HG03378 (cell line): Measurements from ENCODE around the gene SGTA.

ENCODE experiments used
- ATAC-seq: cut with Tn5 transposase; IDR thresholded peaks from one replicate; pipeline ENCODE4 v1.9.1; 2021; ENCODE audit warnings: mild to moderate bottlenecking, moderate library complexity; ENCODE audit not compliant: unreplicated experiment

The SGTA gene

DNA sequence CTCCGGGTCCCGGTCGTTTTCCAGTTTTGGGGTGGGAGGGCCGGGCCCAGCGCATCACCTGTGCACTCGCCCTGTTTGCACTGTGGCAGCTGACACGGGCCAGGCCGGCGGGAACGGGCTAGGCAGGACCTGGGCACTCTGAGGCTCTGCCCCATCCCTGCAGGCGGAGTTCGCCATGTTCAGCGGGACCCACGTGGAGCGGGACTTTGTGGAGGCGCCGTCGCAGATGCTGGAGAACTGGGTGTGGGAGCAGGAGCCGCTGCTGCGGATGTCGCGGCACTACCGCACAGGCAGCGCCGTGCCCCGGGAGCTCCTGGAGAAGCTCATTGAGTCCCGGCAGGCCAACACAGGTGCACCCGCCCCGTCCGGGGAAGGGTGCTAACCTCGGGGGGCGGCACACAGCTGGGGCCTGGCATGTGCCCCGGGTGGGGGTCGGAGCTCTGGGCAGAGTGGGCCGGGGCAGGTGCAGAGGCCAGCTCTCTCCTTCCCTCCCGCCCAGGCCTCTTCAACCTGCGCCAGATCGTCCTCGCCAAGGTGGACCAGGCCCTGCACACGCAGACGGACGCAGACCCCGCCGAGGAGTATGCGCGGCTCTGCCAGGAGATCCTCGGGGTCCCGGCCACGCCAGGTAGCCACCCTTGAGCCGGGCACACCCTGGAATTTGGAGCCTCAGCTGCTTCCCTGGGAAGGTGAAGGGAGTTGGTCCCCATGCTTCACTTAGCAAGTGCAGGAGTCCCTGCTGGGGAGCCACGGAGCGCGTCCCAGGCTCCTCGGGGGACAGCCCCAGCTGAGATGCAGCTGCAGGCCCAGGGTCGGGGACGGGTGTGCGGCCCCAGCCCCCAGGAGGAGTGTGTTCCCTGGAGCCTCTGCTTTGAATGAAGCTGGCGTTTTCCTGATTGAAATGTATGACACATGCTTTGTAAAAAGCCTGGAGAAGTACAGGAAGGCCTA lies 27.3 kb upstream of the SGTA start:
- ATAC-seq, result no peak

DNA sequence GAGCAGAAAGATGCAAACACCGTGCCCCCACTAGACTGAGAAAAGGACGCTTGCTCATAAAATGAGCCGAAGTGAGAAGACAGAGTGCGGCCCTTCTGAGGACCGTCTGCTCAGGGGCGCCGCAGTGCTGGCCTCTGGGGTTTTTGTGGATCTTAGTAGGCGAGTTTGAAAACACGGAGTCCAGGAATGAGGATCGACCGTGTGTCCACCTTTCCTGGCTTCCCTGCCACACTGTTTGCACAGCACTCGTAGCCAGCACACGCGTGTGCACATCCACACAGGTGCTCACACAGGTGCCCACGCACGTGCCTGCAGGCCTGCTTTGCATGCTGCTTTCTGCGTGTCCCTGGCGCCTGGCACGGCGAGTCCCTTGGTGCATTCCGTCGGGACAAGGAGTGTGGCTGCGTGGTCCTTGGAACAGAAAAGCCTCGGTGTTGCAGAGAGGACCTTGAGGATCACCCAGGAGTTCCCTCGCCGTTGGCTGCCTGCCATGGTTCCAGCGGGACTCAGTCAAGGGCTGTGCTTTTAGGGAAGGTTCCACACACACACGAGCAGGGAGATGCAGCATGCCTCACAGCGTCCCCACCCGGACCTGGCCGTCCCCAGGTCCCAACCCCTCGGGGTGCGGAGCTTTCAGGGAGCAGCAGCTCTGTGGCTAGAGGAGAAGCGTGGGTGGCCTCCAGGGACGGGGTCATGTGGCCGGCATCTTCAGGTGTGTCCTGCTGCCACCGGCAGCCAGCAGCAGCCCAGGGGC lies 26.5 kb upstream of the SGTA start:
- no peak for ATAC-seq

DNA sequence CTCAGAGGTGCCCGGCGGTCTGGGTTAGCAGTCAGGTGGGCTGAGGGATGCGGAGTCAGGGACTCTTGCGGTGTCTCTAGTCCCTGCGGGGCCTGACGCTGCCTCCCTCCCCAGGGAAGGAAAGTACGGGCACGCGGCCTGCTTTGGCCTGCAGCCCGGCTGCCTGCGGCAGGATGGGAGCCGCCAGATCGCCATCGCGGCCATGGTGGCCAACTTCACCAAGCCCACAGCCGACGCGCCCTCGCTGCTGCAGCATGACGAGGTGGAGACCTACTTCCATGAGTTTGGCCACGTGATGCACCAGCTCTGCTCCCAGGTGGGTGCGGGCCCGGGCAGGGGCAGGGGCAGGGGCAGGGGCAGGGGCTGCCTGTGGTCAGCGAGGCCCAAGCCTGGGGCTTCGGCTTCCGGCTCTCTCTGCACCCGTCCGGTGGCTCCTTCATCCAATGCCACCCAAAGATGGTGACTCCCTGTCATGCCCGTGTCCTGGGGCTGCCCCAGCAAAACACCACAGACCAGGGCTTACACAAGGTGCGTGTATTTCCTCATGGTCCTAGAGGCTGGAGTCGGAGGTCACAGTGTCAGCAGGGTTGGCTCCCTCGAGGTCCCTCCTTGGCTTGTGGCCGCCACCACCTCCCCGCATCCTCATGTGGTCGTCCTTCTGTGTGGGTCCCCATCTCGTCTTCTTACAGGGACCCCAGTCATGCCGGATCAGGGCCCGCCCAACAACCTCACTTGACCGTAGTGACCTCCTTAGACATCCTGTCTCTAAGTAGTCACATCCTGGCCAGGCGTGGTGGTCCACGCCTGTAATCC lies 25.3 kb upstream of the SGTA start:
- ATAC-seq, result no peak

DNA sequence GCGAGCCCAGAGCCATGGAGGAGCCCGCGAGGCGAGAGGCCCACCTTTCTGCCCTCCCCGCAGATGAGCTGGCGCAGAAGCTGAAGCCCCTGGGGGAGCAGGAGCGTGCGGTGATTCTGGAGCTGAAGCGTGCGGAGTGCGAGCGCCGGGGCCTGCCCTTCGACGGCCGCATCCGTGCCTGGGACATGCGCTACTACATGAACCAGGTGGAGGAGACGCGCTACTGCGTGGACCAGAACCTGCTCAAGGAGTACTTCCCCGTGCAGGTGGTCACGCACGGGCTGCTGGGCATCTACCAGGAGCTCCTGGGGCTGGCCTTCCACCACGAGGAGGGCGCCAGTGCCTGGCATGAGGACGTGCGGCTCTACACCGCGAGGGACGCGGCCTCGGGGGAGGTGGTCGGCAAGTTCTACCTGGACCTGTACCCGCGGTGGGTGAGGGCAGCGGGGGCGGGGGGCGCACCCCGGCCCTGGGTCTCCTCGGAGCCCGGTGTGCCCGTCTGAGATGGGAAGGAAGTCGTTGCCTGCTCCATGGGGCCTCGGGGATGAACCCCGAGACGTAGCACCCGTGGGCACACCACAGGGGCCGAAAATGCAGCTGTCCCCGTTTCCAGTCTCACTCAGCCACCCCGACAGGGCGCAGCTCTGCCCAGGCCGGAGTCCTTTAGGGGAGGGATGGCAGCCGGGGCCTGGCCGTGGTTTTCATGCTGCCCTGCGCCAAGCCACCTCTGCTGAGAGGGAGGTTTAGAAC lies 24.5 kb upstream of the SGTA start:
- ATAC-seq, result no peak

DNA sequence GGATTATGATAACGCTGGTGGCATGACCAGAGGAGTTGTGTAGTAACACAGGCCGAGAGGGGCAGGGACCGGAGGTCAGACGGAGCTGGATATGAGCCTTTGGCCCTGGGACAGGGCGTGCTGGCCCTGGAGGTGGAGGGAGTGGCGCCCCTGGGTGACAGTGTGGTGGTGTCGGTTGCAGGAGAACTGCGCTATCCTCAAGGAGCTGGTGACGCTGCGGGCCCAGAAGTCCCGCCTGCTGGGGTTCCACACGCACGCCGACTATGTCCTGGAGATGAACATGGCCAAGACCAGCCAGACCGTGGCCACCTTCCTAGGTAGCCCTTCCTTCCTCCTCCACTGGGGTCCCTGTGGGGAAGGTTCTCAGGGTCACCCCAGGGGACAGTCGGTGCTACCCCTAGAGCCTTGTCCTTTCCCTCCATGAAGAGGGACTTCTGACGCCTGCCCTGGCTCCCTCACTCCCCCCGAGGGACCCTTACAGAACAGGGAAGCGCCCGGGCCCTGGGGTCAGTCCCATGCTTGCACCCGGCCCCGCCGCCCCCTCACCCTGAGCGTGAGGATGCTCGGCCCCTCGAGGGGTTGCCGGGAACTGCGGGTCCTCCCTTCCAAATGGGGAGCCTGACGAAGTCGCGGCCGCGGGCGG lies 23.8 kb upstream of the SGTA start:
- no peak for ATAC-seq

DNA sequence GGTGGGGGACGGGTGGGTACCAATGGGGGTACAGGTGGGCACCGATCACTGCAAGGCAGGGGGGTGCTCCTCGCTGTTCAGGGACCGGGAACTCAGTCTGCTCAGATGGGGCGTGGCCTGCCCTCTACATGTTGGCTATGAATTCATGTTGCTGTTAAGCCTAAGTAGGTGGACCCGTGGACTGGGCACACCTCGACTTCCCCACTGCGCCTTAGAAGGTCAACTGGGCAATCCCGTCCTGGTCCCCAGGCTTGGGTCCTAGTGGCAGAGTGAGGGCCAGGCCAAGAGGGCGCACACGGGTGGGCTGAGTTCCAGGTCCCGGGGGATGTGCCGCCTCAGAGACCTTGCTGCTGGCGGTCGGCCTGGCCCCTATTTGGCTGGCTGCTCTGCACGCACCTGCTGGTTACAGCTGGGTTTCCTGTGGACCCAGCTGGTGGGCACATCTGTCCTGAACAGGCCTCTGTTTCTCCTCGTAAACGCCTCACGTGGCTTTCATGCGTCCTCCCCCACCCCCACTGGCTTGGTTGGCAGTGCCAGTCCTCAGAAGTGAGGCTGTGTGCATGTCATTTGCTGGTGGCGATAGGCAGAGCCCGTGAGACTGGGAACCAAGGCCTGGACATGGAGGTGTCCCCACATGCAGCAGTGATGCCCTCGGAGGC lies 23.0 kb upstream of the SGTA start:
- no peak for ATAC-seq

DNA sequence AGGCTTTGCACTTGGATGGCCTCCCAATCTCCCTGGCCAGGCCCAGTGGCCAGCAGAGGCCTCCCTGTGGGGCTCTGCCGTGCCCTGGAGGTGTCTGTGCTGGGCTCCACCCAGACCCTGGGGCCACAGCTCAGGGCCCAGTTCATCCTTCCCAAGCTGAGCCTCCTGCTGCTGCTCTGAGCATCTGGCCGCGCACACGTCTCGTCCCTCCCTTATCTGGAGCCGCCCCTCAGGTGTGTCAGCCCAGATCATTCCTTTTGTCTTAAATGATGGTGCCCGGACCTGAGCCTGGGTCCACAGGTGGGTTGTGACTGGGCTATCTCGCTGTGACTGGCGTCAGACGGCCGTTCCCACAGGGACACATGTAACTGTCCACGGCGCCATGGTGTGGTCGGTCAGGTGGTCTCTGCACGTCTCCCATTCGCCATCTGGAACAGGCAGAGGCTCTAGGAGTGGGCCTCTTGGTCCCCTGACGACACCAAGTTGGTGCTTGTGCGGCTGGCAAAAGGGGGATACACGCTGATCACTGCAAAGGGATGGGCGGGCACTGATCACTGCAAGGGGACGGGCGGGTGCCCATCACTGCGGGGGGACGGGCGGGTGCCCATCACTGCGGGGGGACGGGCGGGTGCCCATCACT lies 22.3 kb upstream of the SGTA start:
- ATAC-seq, result no peak

DNA sequence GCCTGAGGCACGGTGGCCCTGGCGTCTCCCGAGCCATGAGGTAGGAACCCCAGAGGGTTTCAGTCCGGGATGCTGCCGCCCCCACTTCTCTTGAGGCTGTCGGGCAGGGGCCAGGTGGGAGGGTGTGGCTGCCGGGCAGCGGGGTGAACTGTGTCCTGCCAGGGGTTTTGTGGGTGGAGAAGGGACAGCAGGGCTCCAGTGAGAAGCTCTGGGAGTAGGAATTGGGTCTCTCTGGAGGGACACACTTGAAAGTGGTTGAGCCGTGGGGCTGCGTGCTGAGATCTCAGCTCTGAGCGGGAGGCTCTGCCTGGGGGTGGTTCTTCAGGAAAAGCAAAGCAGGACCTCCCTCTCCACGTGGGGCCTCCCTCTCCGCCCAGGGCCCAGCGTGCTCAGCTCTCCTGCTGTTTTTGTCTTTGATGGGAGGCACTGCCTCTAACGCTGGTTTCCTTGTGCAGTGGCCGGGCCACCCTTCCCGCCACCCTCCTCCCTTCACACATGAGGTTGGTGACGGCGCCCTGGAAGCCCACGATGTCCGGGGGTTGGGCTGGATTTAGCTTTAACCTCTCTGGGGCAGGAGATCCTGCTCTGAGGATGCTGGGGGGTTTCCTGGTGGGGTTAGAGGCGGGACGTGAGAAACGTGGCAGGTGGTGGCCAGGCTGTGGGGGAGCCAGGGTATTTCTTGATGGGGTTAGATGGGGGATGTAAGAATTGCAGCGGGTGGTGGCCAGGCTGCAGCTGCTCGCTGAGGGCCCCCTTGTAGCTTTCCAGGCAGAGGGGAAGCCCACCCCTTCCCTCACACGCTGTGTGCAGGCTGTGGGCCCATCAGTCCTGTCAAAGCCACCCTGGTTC lies 21.3 kb upstream of the SGTA start:
- no peak for ATAC-seq

DNA sequence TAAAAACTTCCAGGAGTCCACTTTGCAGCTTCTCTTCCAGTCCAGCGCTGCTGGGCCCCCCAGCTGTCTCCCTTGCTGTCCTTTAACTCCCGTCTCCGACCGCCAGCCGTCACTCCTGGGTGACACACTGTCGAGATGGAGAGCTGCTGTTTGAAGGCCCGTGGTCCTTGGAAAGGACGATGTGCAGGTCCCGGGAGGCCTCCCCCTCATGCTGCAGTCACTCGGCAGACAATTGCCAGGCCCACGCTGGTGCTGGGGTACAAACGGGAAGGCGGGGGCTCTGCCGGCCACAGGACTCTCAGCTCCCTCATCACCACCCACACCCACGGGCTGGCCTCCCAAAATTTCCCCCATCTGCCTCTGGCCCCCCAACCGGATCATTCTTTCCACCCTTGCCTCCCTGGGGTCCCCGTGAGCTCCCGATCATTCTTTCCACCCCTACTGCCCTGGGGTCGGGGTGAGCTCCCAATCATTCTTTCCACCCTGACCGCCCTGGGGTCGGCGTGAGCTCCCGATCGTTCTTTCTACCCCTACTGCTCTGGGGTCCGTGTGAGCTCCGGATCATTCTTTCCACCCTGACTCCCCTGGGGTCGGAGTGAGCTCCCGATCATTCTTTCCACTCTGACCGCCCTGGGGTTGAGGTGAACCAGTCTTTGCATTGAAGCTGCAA lies 20.5 kb upstream of the SGTA start:
- no peak for ATAC-seq

DNA sequence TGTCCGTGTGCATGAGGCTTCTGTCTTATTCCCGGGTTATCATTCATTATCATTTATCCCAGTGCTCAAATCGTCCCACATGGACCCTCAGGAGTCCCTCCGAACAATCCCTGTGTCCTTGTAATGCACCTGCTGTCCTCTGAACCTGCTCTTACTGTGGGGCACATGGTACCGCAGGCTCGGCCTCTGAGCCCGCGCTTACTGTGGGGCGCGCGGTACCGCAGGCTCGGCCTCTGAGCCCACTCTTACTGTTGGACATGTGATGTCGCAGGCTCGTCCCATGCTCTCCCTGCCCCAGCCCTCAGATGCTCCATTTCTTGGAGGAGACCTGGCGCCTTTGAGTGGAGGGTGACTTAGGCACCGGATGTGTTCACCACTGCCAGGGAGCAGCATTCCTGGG lies 19.8 kb upstream of the SGTA start:
- ATAC-seq, result no peak

DNA sequence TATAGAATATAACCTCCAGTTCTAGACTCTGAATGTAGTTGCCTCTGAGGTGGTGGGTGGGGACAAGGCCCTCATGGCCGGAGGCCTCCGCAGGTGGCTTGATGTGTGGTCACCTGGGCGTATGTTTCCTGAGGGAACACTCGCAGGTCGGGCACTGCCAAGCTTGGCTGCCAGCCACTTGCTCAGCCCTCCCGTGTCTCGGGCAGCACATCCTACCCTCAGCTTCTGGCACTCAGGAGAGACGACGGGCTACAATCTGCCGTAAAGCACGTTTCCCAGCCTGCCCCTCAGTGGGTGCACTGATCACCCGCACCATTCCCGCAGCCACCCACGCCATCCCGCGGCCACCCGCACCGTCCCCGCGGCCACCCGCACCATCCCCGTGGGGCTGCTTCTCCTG lies 17.4 kb upstream of the SGTA start:
- no peak for ATAC-seq

DNA sequence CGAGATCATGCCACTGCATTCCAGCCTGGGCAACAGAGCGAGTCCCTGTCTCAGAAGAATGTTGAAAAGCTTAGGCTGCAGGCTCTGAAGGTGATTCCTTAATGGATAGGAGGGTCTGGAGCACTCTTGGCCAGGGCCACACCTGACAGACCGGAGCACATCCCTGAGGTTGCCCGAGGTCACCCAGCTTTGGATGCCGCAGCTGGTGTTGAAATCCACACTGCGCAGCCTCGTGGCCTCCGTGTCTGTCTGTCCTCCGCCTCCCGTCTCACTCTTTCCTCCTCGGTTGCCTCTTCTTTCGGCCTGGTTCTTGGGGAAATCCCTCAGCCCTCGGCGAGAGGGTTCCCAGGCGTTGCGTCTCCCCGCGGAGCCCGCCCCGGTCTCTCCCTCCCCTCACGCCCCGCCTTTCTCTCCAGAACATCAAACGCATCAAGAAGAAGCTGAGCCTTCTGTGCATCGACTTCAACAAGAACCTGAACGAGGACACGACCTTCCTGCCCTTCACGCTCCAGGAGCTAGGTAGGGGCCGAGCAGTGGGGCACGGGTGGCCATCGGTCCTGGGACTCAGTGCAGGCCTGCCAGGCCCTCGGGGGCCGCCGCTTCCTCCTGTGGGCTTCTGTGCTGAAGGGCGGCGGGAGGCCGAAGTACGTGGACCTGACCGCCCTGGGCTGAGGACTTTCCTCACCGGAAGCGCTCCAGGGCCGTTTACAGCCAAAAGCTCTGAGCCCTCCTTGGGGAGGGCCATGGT lies 16.4 kb upstream of the SGTA start:
- ATAC-seq, result no peak

DNA sequence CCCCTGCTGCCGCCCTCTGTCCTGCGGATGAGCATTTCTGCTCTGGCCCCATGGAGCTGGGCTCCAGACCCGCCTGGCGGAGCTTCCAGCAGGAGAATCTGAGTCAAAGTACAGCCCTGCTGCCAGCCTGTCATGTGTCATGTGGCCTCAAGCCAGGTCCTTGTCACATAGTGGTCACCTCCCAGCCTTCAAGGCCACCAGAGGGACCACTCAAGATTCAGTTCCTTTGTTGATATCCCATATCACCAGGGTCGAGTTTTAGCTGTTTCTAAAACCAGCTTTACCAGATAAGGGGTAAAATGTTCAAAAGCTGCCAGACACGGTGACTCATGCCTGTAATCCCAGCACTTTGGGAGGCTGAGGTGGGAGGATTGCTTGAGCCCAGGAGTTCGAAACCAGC lies 15.7 kb upstream of the SGTA start:
- ATAC-seq, result no peak

DNA sequence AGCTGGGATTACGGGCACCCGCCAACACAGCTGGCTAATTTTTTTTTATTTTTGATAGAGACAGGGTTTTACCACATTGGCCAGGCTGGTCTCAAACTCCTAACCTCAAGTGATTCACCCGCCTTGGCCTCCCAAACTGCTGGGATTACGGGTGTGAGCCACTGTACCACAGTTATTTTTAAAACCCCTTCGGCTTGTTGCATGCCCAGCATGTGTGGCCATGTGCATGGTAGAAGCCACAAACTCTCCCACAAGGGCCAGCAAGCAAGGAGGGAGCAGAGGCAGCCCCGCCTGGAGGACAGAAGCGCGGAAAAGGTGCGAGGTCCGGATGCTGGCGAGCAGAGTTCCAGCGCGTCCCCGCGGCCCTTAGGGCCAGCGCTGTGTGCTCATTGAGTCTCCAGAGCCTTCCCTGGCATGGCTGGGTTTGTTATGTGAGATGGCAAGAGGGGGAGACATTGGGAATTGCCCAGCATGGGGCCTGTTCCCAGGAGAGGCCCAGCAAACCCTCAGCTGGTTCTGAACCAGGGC lies 15.1 kb upstream of the SGTA start:
- ATAC-seq, result no peak

DNA sequence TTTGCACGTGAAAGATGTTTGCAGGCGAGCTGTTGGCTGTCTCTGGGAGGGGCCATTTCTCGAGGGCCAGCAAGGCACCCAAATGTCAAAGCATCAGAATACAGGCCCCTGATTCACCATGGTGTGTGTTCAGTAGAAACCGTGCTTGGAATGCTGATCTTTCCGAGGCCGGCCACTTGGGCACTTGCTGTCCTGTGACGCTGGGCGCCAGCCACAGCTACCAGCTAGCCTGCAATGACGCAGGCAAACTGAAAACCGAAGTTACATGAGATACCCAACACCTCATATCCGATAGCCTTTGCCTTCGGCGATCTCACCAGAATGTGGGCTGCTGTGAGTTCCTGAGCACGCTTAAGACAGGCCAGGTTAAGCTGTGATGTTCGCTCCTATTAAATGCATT lies 14.2 kb upstream of the SGTA start:
- ATAC-seq, result no peak

DNA sequence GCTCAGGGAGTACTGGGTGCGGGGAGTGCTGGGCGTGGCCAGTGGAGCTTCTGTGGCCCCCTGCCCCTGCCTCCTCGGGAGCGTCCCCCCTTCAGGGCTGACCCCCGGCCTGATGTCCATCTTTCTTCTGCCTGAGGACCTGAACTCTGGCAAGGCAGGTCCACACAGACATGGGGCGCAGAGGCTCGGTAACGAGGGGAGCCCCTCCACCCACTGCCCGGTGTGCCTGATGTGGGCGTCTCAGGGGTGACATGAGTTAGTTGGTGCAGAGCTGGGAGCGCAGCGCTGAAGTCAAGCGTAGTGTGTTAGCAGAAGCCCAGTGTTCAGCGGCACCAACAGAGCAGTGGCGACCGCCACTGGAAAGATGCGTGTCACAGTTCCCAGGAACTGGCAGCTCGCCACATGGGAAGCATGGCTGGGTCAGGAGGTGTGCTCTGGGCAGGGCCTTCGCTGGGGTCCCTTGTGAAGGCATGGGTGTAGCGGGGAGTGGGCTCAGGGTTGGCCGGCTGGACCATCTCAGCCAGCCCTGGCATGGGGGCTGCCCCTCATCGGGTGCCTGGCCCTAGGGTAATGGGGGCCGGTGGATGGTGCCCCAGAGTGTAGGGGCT lies 13.7 kb upstream of the SGTA start:
- ATAC-seq, result no peak
